ENCODE measurements around the gene EI24. TPM values are rescaled to one million over a fixed set of nuclear protein-coding genes. Genes with fewer than 3 reads are reported as not detected.
"Not testable (repeated sequence)": the region's sequence is repeated elsewhere in the genome, so short reads cannot be mapped to it uniquely, and the experiment has no call there.

The EI24 gene
- total and polyA plus RNA-seq, 9 donors = 44.9 to 149 (median 53.4) TPM

GRCh38 chr11:125566235-125566634, 3.0 kb upstream of the EI24 start:
- H3K36me3 ChIP-seq = no peaks in the 10 kb centered on the region
- intact Hi-C loops (cut with DNase I) = loop anchor here in 1 of 4 donors (10.0 kb wide), 1 partner anchor 59 kb away; the partner anchor contains the start of gene CHEK1
- H3K27ac ChIP-seq = no peak overlapping the region
- peaks cover 4% of the 10 kb centered on the region for H3K4me1 ChIP-seq (ENCODE audit: insufficient read depth)
- no peaks in the 10 kb centered on the region for H3K9me3 ChIP-seq
- no peak for DNase-seq
- H3K27me3 ChIP-seq = no peaks in the 10 kb centered on the region
- H3K4me3 ChIP-seq = no peak overlapping the region
- TF ChIP-seq POLR2A (IDR thresholded peaks at IDR 0.05) (no peak), EP300 (IDR thresholded peaks at IDR 0.05) (no peak)
- TF ChIP-seq, protein P1, sequence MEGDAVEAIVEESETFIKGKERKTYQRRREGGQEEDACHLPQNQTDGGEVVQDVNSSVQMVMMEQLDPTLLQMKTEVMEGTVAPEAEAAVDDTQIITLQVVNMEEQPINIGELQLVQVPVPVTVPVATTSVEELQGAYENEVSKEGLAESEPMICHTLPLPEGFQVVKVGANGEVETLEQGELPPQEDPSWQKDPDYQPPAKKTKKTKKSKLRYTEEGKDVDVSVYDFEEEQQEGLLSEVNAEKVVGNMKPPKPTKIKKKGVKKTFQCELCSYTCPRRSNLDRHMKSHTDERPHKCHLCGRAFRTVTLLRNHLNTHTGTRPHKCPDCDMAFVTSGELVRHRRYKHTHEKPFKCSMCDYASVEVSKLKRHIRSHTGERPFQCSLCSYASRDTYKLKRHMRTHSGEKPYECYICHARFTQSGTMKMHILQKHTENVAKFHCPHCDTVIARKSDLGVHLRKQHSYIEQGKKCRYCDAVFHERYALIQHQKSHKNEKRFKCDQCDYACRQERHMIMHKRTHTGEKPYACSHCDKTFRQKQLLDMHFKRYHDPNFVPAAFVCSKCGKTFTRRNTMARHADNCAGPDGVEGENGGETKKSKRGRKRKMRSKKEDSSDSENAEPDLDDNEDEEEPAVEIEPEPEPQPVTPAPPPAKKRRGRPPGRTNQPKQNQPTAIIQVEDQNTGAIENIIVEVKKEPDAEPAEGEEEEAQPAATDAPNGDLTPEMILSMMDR (IDR thresholded peaks at IDR 0.05) = no peak
- 93 to 98% (median 93%) methylated on average over 4 of the region's 4 CpGs for WGBS, 3 donors

- Histone ChIP-seq H3K4me3 (peak overlapping the region; percentile 90), H3K27me3 (no peaks in the 10 kb centered on the region), H3K9me3 (no peaks in the 10 kb centered on the region), H3K36me3 (no peaks in the 10 kb centered on the region), H3K4me1 (ENCODE audit: insufficient read depth) (peaks cover 4% of the 10 kb centered on the region), H3K27ac (peak overlapping the region; percentile 74 to 78)
- TF ChIP-seq EP300 (IDR thresholded peaks at IDR 0.05) (no peak), POLR2A (IDR thresholded peaks at IDR 0.05) (no peak)
- TF ChIP-seq, protein P1 (IDR thresholded peaks at IDR 0.05) = no peak
- WGBS, 3 donors = 1 to 2% (median 1%) methylated on average over 9 of the region's 9 CpGs
- no peak for DNase-seq
- intact Hi-C loops (cut with DNase I) = loop anchor here in 1 of 4 donors (10.0 kb wide), 1 partner anchor 55 kb away; the partner anchor contains the start of gene CHEK1
Observed at GRCh38 chr11:125569915-125570621, 791 bp downstream of the EI24 start.

GRCh38 chr11:125570952-125571351, 1.7 kb downstream of the EI24 start:
- no peak overlapping the region for H3K4me3 ChIP-seq
- H3K27ac ChIP-seq = no peak overlapping the region
- intact Hi-C loops (cut with DNase I) = no loop called here
- no peaks in the 10 kb centered on the region for H3K27me3 ChIP-seq
- H3K36me3 ChIP-seq = no peaks in the 10 kb centered on the region
- peaks cover 4% of the 10 kb centered on the region for H3K4me1 ChIP-seq (ENCODE audit: insufficient read depth)
- WGBS, 3 donors = 64 to 73% (median 68%) methylated on average over 2 of the region's 2 CpGs
- DNase-seq = no peak
- TF ChIP-seq, protein P1 (IDR thresholded peaks at IDR 0.05) = no peak
- TF ChIP-seq EP300 (IDR thresholded peaks at IDR 0.05) (no peak), POLR2A (IDR thresholded peaks at IDR 0.05) (no peak)
- H3K9me3 ChIP-seq = no peaks in the 10 kb centered on the region

DNA sequence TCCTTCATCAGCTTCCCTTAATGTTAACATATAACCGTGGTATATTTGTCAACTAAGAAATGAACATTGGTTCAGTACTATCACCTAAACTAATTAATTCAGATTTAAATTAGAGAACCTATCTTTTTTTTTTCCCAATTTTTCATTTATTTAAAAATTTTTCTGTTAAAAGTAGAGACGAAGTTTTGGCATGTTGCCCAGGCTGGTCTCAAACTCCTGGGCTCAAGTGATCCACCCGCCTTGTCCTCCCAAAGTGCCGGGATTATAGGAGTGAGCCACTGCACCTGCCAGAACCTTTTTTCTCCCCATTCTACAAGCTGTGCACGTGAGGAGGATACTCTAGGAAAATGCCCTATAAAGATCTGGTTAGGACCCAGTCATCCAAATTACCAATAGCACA, 3.6 kb downstream of the EI24 start:
- H3K36me3 ChIP-seq = no peaks in the 10 kb centered on the region
- intact Hi-C loops (cut with DNase I) = no loop called here

GRCh38 chr11:125577181-125577580, 7.9 kb downstream of the EI24 start:
- H3K36me3 ChIP-seq; intact Hi-C loops (cut with DNase I); DNase-seq; H3K27me3 ChIP-seq; H3K4me1 ChIP-seq (ENCODE audit: insufficient read depth); H3K9me3 ChIP-seq; H3K27ac ChIP-seq; H3K4me3 ChIP-seq: not testable (repeated sequence)
- 95 to 97% (median 96%) methylated on average over 14 of the region's 14 CpGs for WGBS, 3 donors

More for the DNA sequence above, 3.6 kb downstream of the EI24 start:
- 73 to 76% (median 76%) methylated on average over 5 of the region's 5 CpGs for WGBS, 3 donors
- Histone ChIP-seq H3K4me1 (ENCODE audit: insufficient read depth) (peaks cover 4% of the 10 kb centered on the region), H3K9me3 (no peaks in the 10 kb centered on the region), H3K27me3 (no peaks in the 10 kb centered on the region), H3K4me3 (no peak overlapping the region), H3K27ac (no peak overlapping the region)
- TF ChIP-seq EP300 (IDR thresholded peaks at IDR 0.05) = no peak
- TF ChIP-seq POLR2A (IDR thresholded peaks at IDR 0.05) = no peak
- TF ChIP-seq, protein P1 (IDR thresholded peaks at IDR 0.05) = no peak
- no peak for DNase-seq
